PFSK-1 (cell line): ENCODE measurements around the gene SLC24A4.

Experiments
- FOXP2 ChIP-seq: optimal IDR thresholded peaks from 2 replicates; pipeline ENCODE3; 2011; ENCODE audit warnings: borderline replicate concordance, control low read depth, inconsistent platforms; ENCODE audit not compliant: insufficient read depth; ENCODE audit errors: extremely low read length, extremely low read depth
- POLR2AphosphoS5 ChIP-seq: IDR thresholded peaks from 2 replicates; pipeline ENCODE4 v1.6.1; 2012; ENCODE audit warnings: low read depth, mild to moderate bottlenecking, control low read depth, low read length, moderate library complexity
- SIN3A ChIP-seq: IDR thresholded peaks from 2 replicates; pipeline ENCODE4 v1.6.1; 2012; ENCODE audit warnings: mild to moderate bottlenecking, low read length, moderate library complexity, borderline replicate concordance; ENCODE audit not compliant: insufficient read depth
- TAF1 ChIP-seq: IDR thresholded peaks from 2 replicates; pipeline ENCODE4 v1.6.1; 2012; ENCODE audit warnings: low read length, control low read depth, borderline replicate concordance; ENCODE audit not compliant: insufficient read depth

DNA sequence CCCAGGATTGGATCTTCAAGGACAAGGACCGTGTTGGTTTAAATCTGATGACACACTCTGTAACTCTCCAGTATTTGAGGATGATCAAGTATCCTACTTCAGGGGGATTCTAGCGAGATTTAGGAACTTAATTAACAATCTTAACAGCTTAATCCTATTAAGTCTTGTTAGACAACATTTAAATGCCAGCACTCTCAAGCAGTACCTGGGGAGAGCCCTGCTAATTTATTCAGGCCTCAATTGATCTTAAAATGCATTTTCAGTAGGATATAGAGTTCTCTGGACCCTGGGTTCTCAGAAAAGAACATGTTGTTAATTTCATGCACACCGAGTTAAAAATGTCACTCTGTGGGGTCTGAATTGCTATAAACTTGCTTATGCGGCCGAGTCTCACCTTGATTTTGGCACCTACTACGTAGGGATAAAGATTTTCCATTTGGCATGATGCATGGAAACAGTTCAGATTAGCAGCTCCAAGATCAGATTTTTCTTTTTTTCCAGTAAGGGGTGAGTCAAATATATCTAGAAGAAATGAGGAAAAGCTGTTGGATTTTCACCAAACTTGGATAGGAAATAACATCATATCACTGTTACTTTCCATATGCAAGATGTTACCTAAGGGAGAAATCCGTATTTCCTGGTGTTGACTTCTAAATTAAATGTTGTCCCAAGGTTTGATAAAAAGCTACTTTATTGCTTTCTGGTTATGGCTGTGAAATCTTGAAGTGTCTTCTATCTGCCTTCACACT lies 76.1 kb downstream of the SLC24A4 start:
- TF ChIP-seq SIN3A (no peak), TAF1 (no peak), POLR2AphosphoS5 (no peak), FOXP2 (no peak)
